Measurements from ENCODE around the gene ASB1.

Gene ASB1

GRCh38 chr2:238473523-238473922 lies 46.8 kb downstream of the ASB1 start:
- DNase-seq, result no peak

GRCh38 chr2:238475034-238475433 lies 48.3 kb downstream of the ASB1 start:
- no peak for DNase-seq

GRCh38 chr2:238475566-238475965 lies 48.8 kb downstream of the ASB1 start:
- no peak for DNase-seq

- DNase-seq, result no peak
Measured at GRCh38 chr2:238476258-238476657, 49.5 kb downstream of the ASB1 start.

DNA sequence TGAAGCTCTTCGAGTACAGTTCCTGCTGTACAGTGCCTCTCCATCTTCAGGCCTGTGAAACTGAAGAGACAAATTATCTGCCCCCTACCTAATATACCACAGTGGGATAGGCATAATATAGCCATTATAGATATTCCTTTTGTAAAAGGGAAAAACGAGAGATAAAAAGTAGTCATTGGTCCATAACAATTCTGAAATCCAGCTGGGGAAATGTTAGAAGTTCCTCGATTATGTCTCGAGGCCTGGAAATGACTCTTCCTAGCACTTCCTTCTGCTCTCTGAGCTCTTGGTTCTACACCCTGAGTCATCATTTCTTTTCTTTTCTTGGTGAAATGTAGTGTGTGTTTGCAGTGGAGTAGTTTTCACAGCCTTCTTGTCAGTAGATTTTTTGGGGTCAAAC lies 51.5 kb downstream of the ASB1 start:
- DNase-seq, result no peak

- DNase-seq, result no peak
Measured at GRCh38 chr2:238479847-238480246, 53.1 kb downstream of the ASB1 start.

GRCh38 chr2:238483021-238483420 lies 56.3 kb downstream of the ASB1 start:
- no peak for DNase-seq

GRCh38 chr2:238483656-238484055 lies 56.9 kb downstream of the ASB1 start:
- no peak for DNase-seq

DNA sequence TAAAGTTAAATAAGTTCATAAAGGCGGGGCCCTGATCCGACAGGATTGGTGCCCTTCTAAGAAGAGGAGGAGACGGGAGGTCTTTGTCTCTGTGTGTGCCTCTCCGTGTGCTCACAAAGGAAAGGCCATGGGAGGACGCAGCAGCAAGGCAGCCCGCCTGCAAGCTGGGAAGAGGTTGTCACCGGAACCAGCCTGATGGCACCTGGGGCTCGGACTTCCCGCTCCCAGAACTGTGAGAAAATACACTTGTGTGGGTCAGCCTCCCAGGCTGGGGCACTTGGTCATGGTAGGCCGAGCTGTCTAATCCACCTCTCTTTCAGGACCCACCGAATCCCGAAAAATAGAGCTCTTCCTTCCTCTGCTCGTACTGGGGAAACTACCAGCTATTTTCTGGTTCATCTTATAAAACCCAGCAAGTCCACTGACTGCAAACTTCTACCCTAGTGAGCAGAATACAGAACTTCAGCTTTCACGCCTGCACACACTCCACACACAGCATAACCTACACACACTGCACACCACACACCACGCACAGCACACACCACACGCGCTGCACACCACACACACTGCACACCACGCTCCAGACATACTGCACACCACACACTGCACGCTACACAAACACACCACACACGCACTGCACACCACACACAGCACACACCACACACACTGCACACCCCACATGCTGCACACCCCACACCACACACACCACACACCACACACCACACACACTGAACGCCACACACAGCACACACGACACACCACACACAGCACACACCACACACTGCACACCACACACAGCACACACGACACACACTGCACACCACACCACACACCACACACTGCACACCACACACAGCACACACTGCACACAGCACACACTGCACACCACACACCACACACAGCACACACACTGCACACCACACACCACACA lies 58.1 kb downstream of the ASB1 start:
- DNase-seq, result no peak

DNA sequence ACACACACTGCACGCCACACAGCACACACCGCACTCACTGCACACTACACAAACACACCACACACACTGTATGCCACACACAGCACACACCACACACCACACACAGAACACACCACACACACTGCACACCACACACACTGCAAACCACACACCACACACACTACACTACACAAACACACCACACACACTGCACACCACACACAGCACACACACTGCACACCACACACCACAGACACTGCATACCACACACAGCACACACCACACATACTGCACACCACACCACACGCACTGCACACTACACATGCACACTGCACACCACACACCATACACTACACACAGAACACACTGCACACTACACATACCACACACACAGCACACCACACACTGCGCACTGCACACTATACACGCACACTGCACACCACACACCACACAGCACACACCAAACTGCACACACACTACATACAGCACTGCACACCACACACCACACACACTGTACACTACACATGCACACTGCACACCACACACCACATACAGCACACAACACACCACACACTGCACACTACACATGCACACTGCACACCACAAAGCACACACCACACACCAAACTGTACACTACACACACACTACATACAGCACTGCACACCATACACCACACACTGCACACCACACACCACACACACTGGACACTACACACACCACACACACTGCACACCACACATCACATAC lies 59.6 kb downstream of the ASB1 start:
- DNase-seq, result no peak

GRCh38 chr2:238487134-238487533 lies 60.4 kb downstream of the ASB1 start:
- no peak for DNase-seq

- no peak for DNase-seq
Measured at GRCh38 chr2:238487652-238488346, 61.1 kb downstream of the ASB1 start.

DNA sequence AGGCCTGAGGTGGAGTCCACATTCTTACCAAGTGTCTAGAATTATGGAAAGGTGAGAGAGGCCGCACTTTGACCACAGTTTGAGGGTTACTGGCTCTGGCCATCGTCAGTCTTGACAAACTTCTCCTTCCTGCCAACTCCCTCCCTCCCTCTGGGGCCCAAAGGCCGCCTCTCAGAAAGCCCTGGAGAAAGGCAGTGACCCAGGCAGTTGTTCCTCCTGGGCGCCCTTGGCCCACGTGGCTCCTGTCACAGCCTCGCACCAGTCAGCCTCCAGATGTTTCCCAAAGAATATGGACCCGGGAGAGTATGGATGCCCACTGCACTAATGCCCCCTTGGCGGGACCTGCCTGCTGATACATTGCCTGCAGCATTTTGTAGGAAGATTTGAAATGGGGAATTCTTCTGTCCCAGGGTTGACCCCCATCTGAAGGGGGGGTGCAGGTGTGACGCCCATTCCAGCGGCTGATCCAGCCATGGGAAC lies 61.7 kb downstream of the ASB1 start:
- DNase-seq, result no peak

DNA sequence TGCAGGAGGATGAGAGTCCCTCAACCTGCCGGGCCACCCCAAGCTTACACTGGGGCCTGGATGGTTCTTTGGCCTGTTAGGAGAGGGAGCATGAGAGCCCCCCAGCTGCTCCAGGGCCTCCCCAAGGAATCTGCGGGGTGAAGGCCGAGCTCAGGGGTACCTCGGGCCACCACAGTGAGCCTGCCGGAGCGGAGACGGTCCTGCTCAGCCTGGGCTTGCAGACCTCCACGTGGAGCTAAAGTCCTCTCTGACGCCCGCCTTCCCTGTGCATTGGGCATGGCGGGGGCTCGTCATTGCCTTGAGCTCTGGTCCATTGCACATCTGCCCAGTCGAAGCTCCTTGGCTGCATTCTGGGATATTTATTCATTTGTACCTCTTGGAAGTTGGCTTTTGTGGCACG lies 62.7 kb downstream of the ASB1 start:
- no peak for DNase-seq

DNA sequence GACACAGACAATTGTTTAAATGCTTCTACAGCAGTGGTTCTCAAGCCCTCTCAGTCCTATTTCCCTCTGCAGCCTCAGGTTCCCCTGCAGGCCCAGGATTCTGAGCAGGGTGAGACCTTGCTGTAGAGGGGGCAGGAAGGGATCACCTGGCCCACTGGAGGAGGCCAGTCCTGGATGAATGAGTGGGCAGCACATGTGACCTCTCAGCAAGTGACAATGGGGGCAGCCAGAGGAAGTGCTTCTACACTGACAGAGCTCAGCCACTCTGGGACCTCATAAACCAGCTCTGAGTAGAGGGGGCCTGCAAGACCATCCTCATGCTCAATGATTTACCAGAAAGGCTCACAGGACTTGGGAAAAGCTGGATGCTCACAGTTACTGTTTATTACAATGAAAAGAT lies 63.2 kb downstream of the ASB1 start:
- no peak for DNase-seq

- no peak for DNase-seq
Measured at GRCh38 chr2:238492840-238493239, 66.1 kb downstream of the ASB1 start.

DNA sequence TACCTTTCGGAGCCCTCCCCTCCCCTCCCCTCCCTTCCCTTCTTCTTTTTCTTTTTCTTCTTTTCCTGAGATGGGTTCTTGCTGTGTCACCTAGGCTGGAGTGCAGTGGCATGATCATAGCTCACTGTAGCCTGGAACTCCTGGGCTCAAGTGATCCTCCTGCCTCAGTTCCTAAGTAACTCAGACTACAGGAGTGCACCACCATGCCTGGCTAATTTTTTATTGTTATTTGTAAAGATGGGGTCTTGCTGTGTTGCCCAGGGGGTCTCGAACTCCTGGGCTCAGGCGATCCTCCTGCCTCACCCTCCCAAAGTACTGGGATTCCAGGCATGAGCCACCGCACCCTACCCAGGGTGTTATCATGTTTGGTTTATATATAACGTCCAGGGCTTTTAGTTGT lies 66.7 kb downstream of the ASB1 start:
- no peak for DNase-seq

GRCh38 chr2:238493880-238494572 lies 67.3 kb downstream of the ASB1 start:
- DNase-seq, result no peak

GRCh38 chr2:238494573-238494961 lies 67.8 kb downstream of the ASB1 start:
- DNase-seq, result no peak

- DNase-seq, result no peak
Measured at GRCh38 chr2:238495422-238495821, 68.7 kb downstream of the ASB1 start.

GRCh38 chr2:238496756-238497609 lies 70.3 kb downstream of the ASB1 start:
- no peak for DNase-seq

DNA sequence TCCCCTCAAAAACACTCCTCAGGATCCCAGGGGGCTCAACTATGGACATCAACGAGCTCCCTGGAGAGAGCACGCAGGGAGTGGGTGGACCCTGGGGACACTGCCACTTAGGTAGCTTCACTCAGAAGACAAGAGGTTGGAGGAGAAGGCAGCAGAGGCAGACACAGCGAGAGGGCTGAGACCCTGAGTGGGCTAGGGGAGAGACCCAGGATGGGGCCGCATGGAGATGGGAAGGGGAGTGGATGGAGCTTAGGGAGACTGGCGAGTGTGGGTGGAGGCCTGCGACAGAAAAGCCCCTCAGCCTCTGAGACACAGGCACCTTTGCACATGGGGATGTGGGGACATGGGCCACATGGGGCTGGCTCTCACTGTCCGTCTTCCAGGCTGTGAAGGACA lies 70.9 kb downstream of the ASB1 start:
- no peak for DNase-seq
